MM.1S (cell line): Measurements from ENCODE around the gene STX1B.

Source experiments
- DNase-seq: peaks from one replicate; pipeline ENCODE4 v3.0.0-alpha.2; 2015
- H2AFZ ChIP-seq: fragments of 300-600 bp; sonication (generic); 2 replicates; pipeline ENCODE4 v1.6.0; 2016; ENCODE audit warnings: antibody characterized with exemption, low read length
- H3F3A ChIP-seq: fragments of 300-600 bp; sonication (generic); 2 replicates; pipeline ENCODE4 v1.6.1; 2016; ENCODE audit warnings: mild to moderate bottlenecking, antibody characterized with exemption, low read length, moderate library complexity, mixed read lengths; ENCODE audit not compliant: insufficient read depth
- H3K27ac ChIP-seq: fragments of 300-600 bp; sonication (generic); 2 replicates; pipeline ENCODE4 v1.5.1; 2016; ENCODE audit warnings: mild to moderate bottlenecking, low read length
- H3K27me3 ChIP-seq: fragments of 300-600 bp; sonication (generic); replicated peaks from 2 replicates; pipeline ENCODE4 v1.6.0; 2016; ENCODE audit warnings: low read length; ENCODE audit not compliant: insufficient read depth
- H3K36me3 ChIP-seq: fragments of 300-600 bp; sonication (generic); replicated peaks from 2 replicates; pipeline ENCODE4 v1.6.1; 2016; ENCODE audit warnings: mild to moderate bottlenecking, low read length, mixed read lengths; ENCODE audit not compliant: insufficient read depth
- H3K4me1 ChIP-seq: fragments of 300-600 bp; sonication (generic); 2 replicates; pipeline ENCODE4 v1.6.1; 2016; ENCODE audit warnings: low read length, mixed read lengths
- H3K4me2 ChIP-seq: fragments of 300-600 bp; sonication (generic); 2 replicates; pipeline ENCODE4 v1.6.0; 2016; ENCODE audit warnings: low read depth, low read length
- H3K4me3 ChIP-seq: fragments of 300-600 bp; sonication (generic); 2 replicates; pipeline ENCODE4 v1.5.1; 2016; ENCODE audit warnings: low read length, mixed read lengths
- H3K79me2 ChIP-seq: fragments of 300-600 bp; sonication (generic); 2 replicates; pipeline ENCODE4 v1.6.1; 2016; ENCODE audit warnings: mixed run types, low read length, mixed read lengths
- H3K9ac ChIP-seq: fragments of 300-600 bp; sonication (generic); 2 replicates; pipeline ENCODE4 v1.6.1; 2016; ENCODE audit warnings: low read length, mixed read lengths
- H3K9me2 ChIP-seq: fragments of 300-600 bp; sonication (generic); replicated peaks from 2 replicates; pipeline ENCODE4 v1.6.1; 2016; ENCODE audit warnings: mild to moderate bottlenecking, low read length, mixed read lengths; ENCODE audit not compliant: insufficient read depth
- H3K9me3 ChIP-seq: fragments of 300-600 bp; sonication (generic); replicated peaks from 2 replicates; pipeline ENCODE4 v1.6.1; 2016; ENCODE audit warnings: mild to moderate bottlenecking, low read length, mixed read lengths; ENCODE audit not compliant: insufficient read depth
- H4K20me1 ChIP-seq: fragments of 300-600 bp; sonication (generic); 2 replicates; pipeline ENCODE4 v1.6.1; 2016; ENCODE audit warnings: mild to moderate bottlenecking, low read length, moderate library complexity, mixed read lengths; ENCODE audit not compliant: insufficient read depth
- EZH2 ChIP-seq: fragments of 300-600 bp; sonication (generic); optimal IDR thresholded peaks from 2 replicates; pipeline ENCODE3; 2017; ENCODE audit warnings: low read depth, mild to moderate bottlenecking, antibody characterized with exemption, low read length, mixed read lengths
- EZH2phosphoT487 ChIP-seq: fragments of 300-600 bp; sonication (generic); IDR thresholded peaks from 2 replicates; pipeline ENCODE4 v1.6.1; 2018; ENCODE audit warnings: antibody characterized with exemption, low read length
- TF ChIP-seq, protein P1 (sequence below): fragments of 300-600 bp; sonication (generic); IDR thresholded peaks from 2 replicates; pipeline ENCODE4 v1.5.1; 2016; ENCODE audit warnings: antibody characterized with exemption, low read length, mixed read lengths

The STX1B gene

GRCh38 chr16:31002250-31002700 lies 8.2 kb downstream of the STX1B start:
- peaks cover 96% of the 10 kb centered on the region for H3K27me3 ChIP-seq
- no peak for DNase-seq
- no peaks in the 10 kb centered on the region for H3K9me2 ChIP-seq
- H2AFZ ChIP-seq: no peak overlapping the region
- H3K27ac ChIP-seq: no peak overlapping the region
- H3F3A ChIP-seq: no peaks in the 10 kb centered on the region
- no peaks in the 10 kb centered on the region for H3K36me3 ChIP-seq
- H4K20me1 ChIP-seq: no peaks in the 10 kb centered on the region
- no peak overlapping the region for H3K4me3 ChIP-seq
- no peaks in the 10 kb centered on the region for H3K79me2 ChIP-seq
- H3K9me3 ChIP-seq: no peaks in the 10 kb centered on the region
- no peak overlapping the region for H3K4me2 ChIP-seq
- TF ChIP-seq EZH2: no peak
- no peak for TF ChIP-seq EZH2phosphoT487
- TF ChIP-seq, protein P1, sequence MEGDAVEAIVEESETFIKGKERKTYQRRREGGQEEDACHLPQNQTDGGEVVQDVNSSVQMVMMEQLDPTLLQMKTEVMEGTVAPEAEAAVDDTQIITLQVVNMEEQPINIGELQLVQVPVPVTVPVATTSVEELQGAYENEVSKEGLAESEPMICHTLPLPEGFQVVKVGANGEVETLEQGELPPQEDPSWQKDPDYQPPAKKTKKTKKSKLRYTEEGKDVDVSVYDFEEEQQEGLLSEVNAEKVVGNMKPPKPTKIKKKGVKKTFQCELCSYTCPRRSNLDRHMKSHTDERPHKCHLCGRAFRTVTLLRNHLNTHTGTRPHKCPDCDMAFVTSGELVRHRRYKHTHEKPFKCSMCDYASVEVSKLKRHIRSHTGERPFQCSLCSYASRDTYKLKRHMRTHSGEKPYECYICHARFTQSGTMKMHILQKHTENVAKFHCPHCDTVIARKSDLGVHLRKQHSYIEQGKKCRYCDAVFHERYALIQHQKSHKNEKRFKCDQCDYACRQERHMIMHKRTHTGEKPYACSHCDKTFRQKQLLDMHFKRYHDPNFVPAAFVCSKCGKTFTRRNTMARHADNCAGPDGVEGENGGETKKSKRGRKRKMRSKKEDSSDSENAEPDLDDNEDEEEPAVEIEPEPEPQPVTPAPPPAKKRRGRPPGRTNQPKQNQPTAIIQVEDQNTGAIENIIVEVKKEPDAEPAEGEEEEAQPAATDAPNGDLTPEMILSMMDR: no peak
- H3K4me1 ChIP-seq: no peaks in the 10 kb centered on the region
- no peak overlapping the region for H3K9ac ChIP-seq

DNA sequence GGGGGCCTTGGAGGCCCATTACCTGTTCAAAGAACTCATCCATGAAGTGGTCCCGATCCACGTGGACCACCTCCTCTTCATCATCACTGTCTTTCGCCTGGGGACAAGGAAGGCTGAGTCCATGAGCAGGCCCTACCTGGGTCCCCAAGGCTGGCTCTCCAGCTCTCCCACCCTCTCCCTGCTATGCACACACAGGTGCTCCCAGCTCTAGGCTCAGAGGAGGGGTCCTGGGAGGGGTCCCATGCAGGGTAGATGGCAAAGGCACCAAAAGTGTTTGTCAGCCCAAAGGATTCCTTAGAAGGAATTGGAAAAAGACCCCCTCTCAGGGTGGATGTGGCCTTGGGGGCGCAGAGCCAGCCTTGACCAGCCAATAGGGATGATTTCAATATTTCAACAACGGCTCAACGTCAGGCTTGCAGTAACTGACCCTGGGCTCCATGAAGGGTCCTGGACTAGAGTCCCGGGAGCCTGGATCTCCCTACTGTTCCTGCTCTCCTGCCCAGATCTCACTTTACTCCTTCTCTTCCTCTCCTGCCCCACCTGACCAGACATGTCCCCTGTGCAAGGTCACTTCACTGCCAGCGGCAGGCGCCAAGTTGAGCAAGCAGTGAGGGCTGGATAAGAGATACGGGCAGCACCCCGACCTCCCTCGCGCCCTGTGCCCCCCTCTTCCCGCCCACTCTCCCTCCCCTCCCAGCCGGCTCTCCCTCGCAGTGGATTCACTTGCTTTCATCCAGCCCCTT lies 8.8 kb downstream of the STX1B start:
- peaks cover 3% of the 10 kb centered on the region; the same call in 1 of the 2 replicates for H3K4me1 ChIP-seq
- no peaks in the 10 kb centered on the region for H3K9me2 ChIP-seq
- H3K4me2 ChIP-seq: no peak overlapping the region
- no peak overlapping the region for H2AFZ ChIP-seq
- H3K9ac ChIP-seq: no peak overlapping the region
- no peaks in the 10 kb centered on the region for H4K20me1 ChIP-seq
- no peak overlapping the region for H3K27ac ChIP-seq
- no peaks in the 10 kb centered on the region for H3F3A ChIP-seq
- H3K27me3 ChIP-seq: peaks cover 92% of the 10 kb centered on the region
- H3K9me3 ChIP-seq: no peaks in the 10 kb centered on the region
- H3K36me3 ChIP-seq: no peaks in the 10 kb centered on the region
- no peak for TF ChIP-seq EZH2
- TF ChIP-seq, protein P1: no peak
- no peak for TF ChIP-seq EZH2phosphoT487
- no peak overlapping the region for H3K4me3 ChIP-seq
- H3K79me2 ChIP-seq: no peaks in the 10 kb centered on the region
- DNase-seq: no peak

- H3K4me2 ChIP-seq: no peak overlapping the region
- H3K27ac ChIP-seq: no peak overlapping the region
- no peak overlapping the region for H2AFZ ChIP-seq
- DNase-seq: no peak
- H3K4me1 ChIP-seq: peaks cover 7% of the 10 kb centered on the region; the same call in 1 of the 2 replicates
- H3K79me2 ChIP-seq: no peaks in the 10 kb centered on the region
- H3K9me3 ChIP-seq: no peaks in the 10 kb centered on the region
- no peaks in the 10 kb centered on the region for H3F3A ChIP-seq
- no peak for TF ChIP-seq EZH2
- TF ChIP-seq, protein P1: no peak
- TF ChIP-seq EZH2phosphoT487: no peak
- peaks cover 92% of the 10 kb centered on the region for H3K27me3 ChIP-seq
- no peak overlapping the region for H3K4me3 ChIP-seq
- H4K20me1 ChIP-seq: no peaks in the 10 kb centered on the region
- H3K9me2 ChIP-seq: no peaks in the 10 kb centered on the region
- H3K9ac ChIP-seq: no peak overlapping the region
- no peaks in the 10 kb centered on the region for H3K36me3 ChIP-seq
These were observed 9.6 kb downstream of the STX1B start for GRCh38 chr16:31000671-31001382.
